ENCODE data around the gene GSTM3. TPM values are rescaled to one million over a fixed set of nuclear protein-coding genes. Genes with fewer than 3 reads are reported as not detected.

The GSTM3 gene
- total and polyA plus RNA-seq, 4 donors = 11.0 to 39.5 (median 22.9) TPM

GRCh38 chr1:109732390-109732881, 8.4 kb downstream of the GSTM3 start:
- TF ChIP-seq CTCF (IDR thresholded peaks at IDR 0.05; ENCODE audit: control extremely low read depth, extremely low read depth) = no peak
- no peaks in the 10 kb centered on the region for H3K9me3 ChIP-seq (ENCODE audit: control insufficient read depth in 4 of 4, insufficient read depth in 3 of 4, low read length in 3 of 4)
- no peak overlapping the region for H3K27ac ChIP-seq (ENCODE audit: low read depth in 1 of 2, low read length in 1 of 2)
- ATAC-seq (ENCODE audit: insufficient read depth, low FRiP score) = no peak
- no peaks in the 10 kb centered on the region for H3K27me3 ChIP-seq (ENCODE audit: control insufficient read depth in 3 of 3, insufficient read depth in 3 of 3, low read length in 2 of 3)
- no peaks in the 10 kb centered on the region for H3K4me1 ChIP-seq (ENCODE audit: control insufficient read depth in 5 of 5, insufficient read depth in 5 of 5, low read length in 5 of 5)
- H3K4me3 ChIP-seq = no peak overlapping the region
- H3K36me3 ChIP-seq (ENCODE audit: control insufficient read depth in 4 of 4, insufficient read depth in 4 of 4, low read length in 4 of 4) = peaks cover 0 to 12% (median 8%) of the 10 kb centered on the region in 4 donors
- H3K9ac ChIP-seq (ENCODE audit: insufficient read depth in 1 of 2, low read length in 2 of 2) = no peak overlapping the region
- DNase-seq = no peak
- WGBS, 2 donors = 66 to 80% methylated on average over 3 of the region's 3 CpGs

DNA sequence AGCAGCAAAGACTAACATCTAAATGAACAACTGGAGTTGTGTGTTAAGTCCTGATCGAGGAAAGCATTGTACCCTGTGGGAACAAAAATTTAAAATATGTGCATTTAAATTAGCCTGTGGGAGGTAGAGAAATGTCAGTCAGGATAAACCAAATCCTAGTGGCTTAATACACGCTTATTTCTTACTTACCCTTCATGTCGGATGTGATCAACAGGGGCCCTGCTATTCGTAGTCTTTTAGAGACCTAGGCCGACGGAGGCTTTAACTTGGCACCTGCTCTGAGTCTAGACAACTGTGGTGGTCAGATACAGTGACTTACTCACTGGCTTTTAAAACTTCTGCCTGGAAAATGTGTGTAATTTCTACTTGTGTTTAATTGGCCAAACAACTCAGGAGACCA, 10.2 kb downstream of the GSTM3 start:
- WGBS, 2 donors = 81 to 92% methylated on average over 6 of the region's 6 CpGs

DNA sequence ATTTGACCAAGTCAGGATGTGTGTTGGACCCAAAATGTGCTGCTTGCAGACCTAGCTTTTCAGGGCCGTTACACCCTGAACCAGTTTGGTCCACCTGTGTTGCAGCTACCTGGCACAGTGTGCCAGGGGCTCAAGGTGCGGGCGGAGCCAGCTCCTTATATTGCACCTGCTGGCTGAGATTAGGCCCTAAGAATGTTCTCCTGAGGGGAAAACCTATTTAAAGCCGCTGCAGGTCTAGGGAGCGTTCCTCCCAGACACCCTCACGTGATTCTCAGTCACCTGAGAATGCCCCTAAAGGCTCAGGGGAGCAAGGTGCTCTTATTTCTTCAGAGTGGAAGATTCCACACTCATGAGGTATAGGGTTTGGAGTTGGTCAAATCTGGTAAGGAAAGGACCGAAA, 12.0 kb downstream of the GSTM3 start:
- Histone ChIP-seq H3K27me3 (ENCODE audit: control insufficient read depth in 3 of 3, insufficient read depth in 3 of 3, low read length in 2 of 3) (no peaks in the 10 kb centered on the region), H3K4me1 (ENCODE audit: control insufficient read depth in 5 of 5, insufficient read depth in 5 of 5, low read length in 5 of 5) (no peaks in the 10 kb centered on the region), H3K9ac (ENCODE audit: insufficient read depth in 1 of 2, low read length in 2 of 2) (no peak overlapping the region), H3K4me3 (no peak overlapping the region), H3K36me3 (ENCODE audit: control insufficient read depth in 4 of 4, insufficient read depth in 4 of 4, low read length in 4 of 4) (no peaks in the 10 kb centered on the region), H3K9me3 (ENCODE audit: control insufficient read depth in 4 of 4, insufficient read depth in 3 of 4, low read length in 3 of 4) (no peaks in the 10 kb centered on the region), H3K27ac (ENCODE audit: low read depth in 1 of 2, low read length in 1 of 2) (no peak overlapping the region)
- ATAC-seq (ENCODE audit: insufficient read depth, low FRiP score) = no peak
- DNase-seq = peak in 1 of 3 donors; percentile 25
- 77 to 85% methylated on average over 7 of the region's 7 CpGs for WGBS, 2 donors
- TF ChIP-seq CTCF (IDR thresholded peaks at IDR 0.05; ENCODE audit: control extremely low read depth, extremely low read depth) = no peak

More for the DNA sequence above, 10.2 kb downstream of the GSTM3 start:
- TF ChIP-seq CTCF (IDR thresholded peaks at IDR 0.05; ENCODE audit: control extremely low read depth, extremely low read depth) = no peak
- no peak overlapping the region for H3K4me3 ChIP-seq
- no peak overlapping the region for H3K27ac ChIP-seq (ENCODE audit: low read depth in 1 of 2, low read length in 1 of 2)
- ATAC-seq (ENCODE audit: insufficient read depth, low FRiP score) = no peak
- H3K36me3 ChIP-seq (ENCODE audit: control insufficient read depth in 4 of 4, insufficient read depth in 4 of 4, low read length in 4 of 4) = peaks cover 0 to 6% (median 1%) of the 10 kb centered on the region in 4 donors
- DNase-seq = no peak
- H3K9me3 ChIP-seq (ENCODE audit: control insufficient read depth in 4 of 4, insufficient read depth in 3 of 4, low read length in 3 of 4) = no peaks in the 10 kb centered on the region
- H3K4me1 ChIP-seq (ENCODE audit: control insufficient read depth in 5 of 5, insufficient read depth in 5 of 5, low read length in 5 of 5) = no peaks in the 10 kb centered on the region
- H3K9ac ChIP-seq (ENCODE audit: insufficient read depth in 1 of 2, low read length in 2 of 2) = no peak overlapping the region
- no peaks in the 10 kb centered on the region for H3K27me3 ChIP-seq (ENCODE audit: control insufficient read depth in 3 of 3, insufficient read depth in 3 of 3, low read length in 2 of 3)

All from lung (tissue), 12 donors.